H9 (cell line): ENCODE results near the gene ZFP64. TPM values are rescaled to one million over a fixed set of nuclear protein-coding genes. Genes with fewer than 3 reads are reported as not detected.

Source experiments
- DNase-seq: peaks from one replicate; pipeline ENCODE4 v3.0.0-alpha.2; 2017
- H2AFZ ChIP-seq: one replicate; pipeline ENCODE4 v1.6.1; 2013; ENCODE audit warnings: mild to moderate bottlenecking, low read length, control low read depth, moderate library complexity
- H2AK5ac ChIP-seq: 2 replicates; pipeline ENCODE4 v1.6.1; 2013; ENCODE audit warnings: low read length, control low read depth, mixed read lengths; ENCODE audit not compliant: insufficient read length
- H2BK120ac ChIP-seq: one replicate; pipeline ENCODE4 v1.6.1; 2013; ENCODE audit warnings: low read depth, mild to moderate bottlenecking, low read length, control low read depth, inconsistent platforms; ENCODE audit not compliant: poor library complexity, severe bottlenecking
- H2BK12ac ChIP-seq: 2 replicates; pipeline ENCODE4 v1.6.1; 2013; ENCODE audit warnings: low read length, control low read depth, mixed read lengths, low read depth; ENCODE audit not compliant: insufficient read length
- H2BK15ac ChIP-seq: 2 replicates; pipeline ENCODE4 v1.6.1; 2013; ENCODE audit warnings: low read depth, low read length, control low read depth
- H2BK20ac ChIP-seq: one replicate; pipeline ENCODE4 v1.6.1; 2013; ENCODE audit warnings: low read depth, mild to moderate bottlenecking, low read length, control low read depth, inconsistent platforms; ENCODE audit not compliant: poor library complexity, severe bottlenecking
- H2BK5ac ChIP-seq: 2 replicates; pipeline ENCODE4 v1.6.1; 2013; ENCODE audit warnings: low read length, control low read depth, mixed read lengths; ENCODE audit not compliant: insufficient read length
- H3K14ac ChIP-seq: 2 replicates; pipeline ENCODE4 v1.6.1; 2013; ENCODE audit warnings: low read length, control low read depth; ENCODE audit not compliant: insufficient read depth
- H3K18ac ChIP-seq: 2 replicates; pipeline ENCODE4 v1.6.1; 2013; ENCODE audit warnings: low read depth, mild to moderate bottlenecking, mixed read lengths, low read length, control low read depth; ENCODE audit not compliant: insufficient read length
- H3K23ac ChIP-seq: 2 replicates; pipeline ENCODE4 v1.6.1; 2013; ENCODE audit warnings: low read length, control low read depth, mixed read lengths, low read depth; ENCODE audit not compliant: insufficient read length
- H3K23me2 ChIP-seq: 2 replicates; pipeline ENCODE4 v1.6.1; 2013; ENCODE audit warnings: low read depth, mild to moderate bottlenecking, mixed read lengths, low read length, control low read depth; ENCODE audit not compliant: insufficient read length, poor library complexity, severe bottlenecking
- H3K27ac ChIP-seq: 2 replicates; pipeline ENCODE4 v1.5.1; 2013; ENCODE audit warnings: low read length, control low read depth, mixed read lengths, low read depth; ENCODE audit not compliant: insufficient read length
- H3K27me3 ChIP-seq: 2 replicates; pipeline ENCODE4 v1.6.1; 2013; ENCODE audit warnings: low read length, control low read depth, inconsistent platforms; ENCODE audit not compliant: insufficient read depth
- H3K4ac ChIP-seq: 2 replicates; pipeline ENCODE4 v1.6.1; 2013; ENCODE audit warnings: low read depth, mild to moderate bottlenecking, control low read depth, inconsistent platforms, low read length, moderate library complexity
- H3K4me1 ChIP-seq: 2 replicates; pipeline ENCODE4 v1.6.1; 2013; ENCODE audit warnings: low read length, control low read depth, inconsistent platforms; ENCODE audit not compliant: insufficient read depth
- H3K4me2 ChIP-seq: 2 replicates; pipeline ENCODE4 v1.6.1; 2013; ENCODE audit warnings: low read length, control low read depth, mixed read lengths; ENCODE audit not compliant: insufficient read length, insufficient read depth
- H3K56ac ChIP-seq: 2 replicates; pipeline ENCODE4 v1.6.1; 2013; ENCODE audit warnings: low read depth, mild to moderate bottlenecking, mixed read lengths, low read length, control low read depth; ENCODE audit not compliant: insufficient read length
- H3K79me1 ChIP-seq: 2 replicates; pipeline ENCODE4 v1.6.1; 2013; ENCODE audit warnings: low read depth, mild to moderate bottlenecking, moderate library complexity, low read length, control low read depth, inconsistent platforms; ENCODE audit not compliant: insufficient read depth, poor library complexity, severe bottlenecking
- H3K79me2 ChIP-seq: 2 replicates; pipeline ENCODE4 v1.6.1; 2013; ENCODE audit warnings: low read length, control low read depth, inconsistent platforms; ENCODE audit not compliant: insufficient read depth
- H3K9ac ChIP-seq: 2 replicates; pipeline ENCODE4 v1.6.1; 2013; ENCODE audit warnings: low read length, control low read depth, mixed read lengths; ENCODE audit not compliant: insufficient read length; ENCODE audit errors: extremely low read depth
- H3K9me3 ChIP-seq: one replicate; pipeline ENCODE4 v1.6.1; 2013; ENCODE audit warnings: low read depth, low read length, inconsistent platforms; ENCODE audit not compliant: control insufficient read depth
- H3T11ph ChIP-seq: one replicate; pipeline ENCODE4 v1.6.1; 2013; ENCODE audit warnings: mild to moderate bottlenecking, low read length, control low read depth, inconsistent platforms
- H4K20me1 ChIP-seq: one replicate; pipeline ENCODE4 v1.6.1; 2013; ENCODE audit not compliant: control insufficient read depth, insufficient read length, insufficient read depth
- H4K5ac ChIP-seq: 2 replicates; pipeline ENCODE4 v1.6.1; 2013; ENCODE audit warnings: low read depth, mild to moderate bottlenecking, mixed read lengths, low read length, control low read depth; ENCODE audit not compliant: insufficient read length
- H4K8ac ChIP-seq: replicated peaks from 2 replicates; pipeline ENCODE4 v1.6.1; 2013; ENCODE audit warnings: low read length, control low read depth, mixed read lengths, low read depth; ENCODE audit not compliant: insufficient read length
- H4K91ac ChIP-seq: 2 replicates; pipeline ENCODE4 v1.6.1; 2013; ENCODE audit warnings: low read depth, mild to moderate bottlenecking, moderate library complexity, mixed read lengths, low read length, control low read depth; ENCODE audit not compliant: insufficient read length
- H3K27ac Mint-ChIP-seq, 3 experiments: 2 replicates in 2 of 3; 3 replicates in 1 of 3; pipeline ENCODE4 v1.8.0; 2020 to 2021; ENCODE audit warnings: mixed read lengths in 3 of 3, mild to moderate bottlenecking in 1 of 3, moderate library complexity in 1 of 3
- H3K27me3 Mint-ChIP-seq: 2 replicates; pipeline ENCODE4 v1.8.0; 2021; ENCODE audit warnings: low read depth, mild to moderate bottlenecking, moderate library complexity, mixed read lengths
- H3K36me3 Mint-ChIP-seq, 3 experiments: 2 replicates in 2 of 3; 3 replicates in 1 of 3; pipeline ENCODE4 v1.8.0; 2020 to 2021; ENCODE audit warnings: low read depth in 3 of 3, mixed read lengths in 3 of 3; ENCODE audit not compliant: insufficient read depth in 1 of 3
- H3K4me1 Mint-ChIP-seq, 2 experiments: 2 replicates each; pipeline ENCODE4 v1.8.0; 2020; ENCODE audit warnings: mixed read lengths in 2 of 2
- H3K4me3 Mint-ChIP-seq, 2 experiments: 2 replicates in 1 of 2; 3 replicates in 1 of 2; pipeline ENCODE4 v1.8.0; 2020 to 2021; ENCODE audit warnings: mild to moderate bottlenecking in 2 of 2, mixed read lengths in 2 of 2, moderate library complexity in 1 of 2
- H3K9me3 Mint-ChIP-seq, 2 experiments: 2 replicates in 1 of 2; 3 replicates in 1 of 2; pipeline ENCODE4 v1.8.0; 2020; ENCODE audit warnings: mild to moderate bottlenecking in 2 of 2, mixed read lengths in 2 of 2, moderate library complexity in 1 of 2
- WGBS: extraction: QIAGEN DNeasy Blood & Tissue Kit; methylation state at CpG from one replicate; pipeline ENCODE4 v1.1.7; 2013; ENCODE audit warnings: missing lambda C conversion rate, low lambda C conversion rate, mixed read lengths; ENCODE audit not compliant: insufficient read length; ENCODE audit errors: extremely low coverage; 5-methylcytosine and 5-hydroxymethylcytosine counted together
- total RNA-seq: library from RNA; stranded (reverse); gene quantifications from 2 replicates; pipeline ENCODE4 v1.2.1, GENCODE V29; 2021
- TF ChIP-seq, protein P1 (sequence below): fragments of 200-600 bp; sonication (generic); conservative IDR thresholded peaks from 3 replicates; pipeline ENCODE4 v1.8.0; 2021; ENCODE audit warnings: antibody characterized with exemption, mild to moderate bottlenecking

The ZFP64 gene
- total RNA-seq, 1 experiment from 2014 or later = 29.2 TPM

DNA sequence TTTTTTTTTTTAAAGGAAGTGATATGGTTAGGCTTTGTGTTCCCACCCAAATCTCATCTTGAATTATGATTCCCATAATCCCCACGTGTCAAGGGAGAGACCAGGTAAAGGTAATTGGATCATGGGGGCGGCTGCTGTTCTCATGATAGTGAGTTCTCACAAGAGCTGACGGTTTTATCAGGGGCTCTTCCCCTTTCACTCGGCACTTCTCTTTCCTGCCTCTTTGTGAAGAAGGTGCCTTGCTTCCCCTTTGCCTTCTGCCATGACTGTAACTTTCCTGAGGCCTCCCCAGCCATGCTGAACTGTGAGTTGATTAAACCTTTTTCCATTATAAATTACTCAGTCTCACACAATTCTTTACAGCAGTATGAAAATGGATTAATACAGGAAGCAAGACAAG is 64.3 kb downstream of the ZFP64 start:
- H3K27me3 Mint-ChIP-seq = no peaks in the 10 kb centered on the region
- Histone ChIP-seq H3K9me3 (no peaks in the 10 kb centered on the region), H3K14ac (no peak overlapping the region), H2BK20ac (no peak overlapping the region), H2AK5ac (no peak overlapping the region), H3K9ac (no peak overlapping the region), H3K56ac (no peak overlapping the region), H3K4me1 (no peaks in the 10 kb centered on the region), H3K4ac (no peak overlapping the region), H4K91ac (no peak overlapping the region), H3K18ac (no peak overlapping the region), H2BK12ac (no peak overlapping the region), H3K79me1 (no peaks in the 10 kb centered on the region), H3K27me3 (no peaks in the 10 kb centered on the region), H4K8ac (no peak overlapping the region), H3K23me2 (no peaks in the 10 kb centered on the region), H4K20me1 (no peaks in the 10 kb centered on the region), H2AFZ (no peak overlapping the region), H2BK120ac (no peak overlapping the region), H4K5ac (no peak overlapping the region), H3K23ac (no peak overlapping the region), H3K79me2 (no peaks in the 10 kb centered on the region), H2BK15ac (no peak overlapping the region), H3T11ph (no peak overlapping the region), H2BK5ac (no peak overlapping the region), H3K27ac (no peak overlapping the region), H3K4me2 (no peak overlapping the region)
- TF ChIP-seq, protein P1, sequence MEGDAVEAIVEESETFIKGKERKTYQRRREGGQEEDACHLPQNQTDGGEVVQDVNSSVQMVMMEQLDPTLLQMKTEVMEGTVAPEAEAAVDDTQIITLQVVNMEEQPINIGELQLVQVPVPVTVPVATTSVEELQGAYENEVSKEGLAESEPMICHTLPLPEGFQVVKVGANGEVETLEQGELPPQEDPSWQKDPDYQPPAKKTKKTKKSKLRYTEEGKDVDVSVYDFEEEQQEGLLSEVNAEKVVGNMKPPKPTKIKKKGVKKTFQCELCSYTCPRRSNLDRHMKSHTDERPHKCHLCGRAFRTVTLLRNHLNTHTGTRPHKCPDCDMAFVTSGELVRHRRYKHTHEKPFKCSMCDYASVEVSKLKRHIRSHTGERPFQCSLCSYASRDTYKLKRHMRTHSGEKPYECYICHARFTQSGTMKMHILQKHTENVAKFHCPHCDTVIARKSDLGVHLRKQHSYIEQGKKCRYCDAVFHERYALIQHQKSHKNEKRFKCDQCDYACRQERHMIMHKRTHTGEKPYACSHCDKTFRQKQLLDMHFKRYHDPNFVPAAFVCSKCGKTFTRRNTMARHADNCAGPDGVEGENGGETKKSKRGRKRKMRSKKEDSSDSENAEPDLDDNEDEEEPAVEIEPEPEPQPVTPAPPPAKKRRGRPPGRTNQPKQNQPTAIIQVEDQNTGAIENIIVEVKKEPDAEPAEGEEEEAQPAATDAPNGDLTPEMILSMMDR = no peak
- peaks cover 0 to 2% (median 0%) of the 10 kb centered on the region in 3 experiments; a peak in 2 of 7 replicates for H3K36me3 Mint-ChIP-seq
- peaks cover 3 to 4% of the 10 kb centered on the region in 2 experiments; a peak in 2 of 5 replicates for H3K9me3 Mint-ChIP-seq
- DNase-seq = no peak
- whole genome bisulfite sequencing = no CpG with 5 or more reads among the region's 4 CpGs
- H3K27ac Mint-ChIP-seq = no peak overlapping the region
- H3K4me3 Mint-ChIP-seq = no peak overlapping the region
- no peaks in the 10 kb centered on the region for H3K4me1 Mint-ChIP-seq
